Activated CD4-positive, CD25-positive, alpha-beta regulatory T cell treated with anti-CD3 and anti-CD28 coated beads, Interleukin-2, amount 50 U/mL, for 24 hours (primary cell): ENCODE results near the gene PPP1R10.
"Not testable (repeated sequence)": the region's sequence is repeated elsewhere in the genome, so short reads cannot be mapped to it uniquely, and the experiment has no call there.

Experiments used
- ATAC-seq, 2 donors: fragments of 150-1000 bp; cut with Tn5 transposase; one replicate each; pipeline ENCODE4 v1.10.0; 2021; ENCODE audit warnings: mild to moderate bottlenecking in 1 of 2, moderate library complexity in 1 of 2

Gene PPP1R10

DNA sequence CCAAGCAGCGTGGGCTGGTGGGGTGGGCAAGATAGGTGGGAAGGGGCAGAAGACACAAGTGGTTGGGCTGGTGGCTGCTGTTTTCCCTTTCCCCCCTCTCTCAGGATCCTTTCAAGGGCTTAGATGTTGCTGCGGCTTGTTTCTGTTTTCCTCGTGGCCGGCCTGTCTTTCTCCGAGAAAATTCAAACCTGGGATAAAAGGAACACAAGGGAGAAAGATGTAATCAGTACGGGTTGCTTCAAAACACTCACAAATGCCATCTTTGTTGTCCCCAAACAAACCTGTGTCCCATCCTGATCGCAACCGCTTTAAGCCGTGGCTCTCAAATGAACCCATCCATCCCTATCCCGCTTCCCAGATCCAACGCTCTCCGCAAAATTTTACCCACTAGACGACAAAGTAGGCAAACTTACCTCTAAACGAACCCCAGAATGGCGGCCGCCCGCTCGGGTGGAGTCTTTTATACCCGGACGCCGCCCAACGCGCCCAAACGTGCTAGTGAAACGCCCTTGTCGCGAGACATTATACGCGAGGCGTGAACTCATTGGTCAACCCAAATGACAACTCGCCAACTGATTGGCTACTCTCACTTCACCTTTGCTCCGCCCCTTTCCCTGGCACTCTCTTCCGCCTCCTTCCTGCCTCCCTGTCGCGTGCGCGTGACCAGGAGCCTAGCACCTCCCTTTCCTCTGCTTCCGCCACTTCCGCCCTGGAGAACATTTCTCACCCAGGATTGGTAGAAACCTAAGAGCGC lies at the start of gene PPP1R10:
Gene PPP1R10 (minus strand): TSS at position 433 of the 754 bp plus-strand sequence. CDS start 7,299 bp downstream, outside the sequence.
- ATAC-seq = peak; percentile 74 to 80

DNA sequence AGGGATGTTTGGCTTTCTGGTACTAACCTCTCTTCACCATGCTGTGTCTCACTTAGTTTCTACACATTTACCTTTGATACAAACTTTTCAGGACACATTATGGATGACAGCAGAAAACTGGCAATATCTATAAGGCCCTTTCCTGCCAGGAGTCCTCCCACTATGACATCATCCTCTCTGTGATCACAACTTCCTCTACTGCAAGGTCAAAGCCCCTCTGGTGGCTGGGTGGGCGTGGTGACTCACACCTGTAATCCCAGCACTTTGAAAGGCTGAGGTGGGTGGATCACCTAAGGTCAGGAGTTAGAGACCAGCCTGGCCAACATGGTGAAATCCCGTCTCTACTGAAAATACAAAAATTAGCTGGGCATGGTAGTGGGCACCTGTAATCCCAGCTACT lies 49.3 kb upstream of the PPP1R10 start:
- ATAC-seq = peak; percentile 48 to 56

DNA sequence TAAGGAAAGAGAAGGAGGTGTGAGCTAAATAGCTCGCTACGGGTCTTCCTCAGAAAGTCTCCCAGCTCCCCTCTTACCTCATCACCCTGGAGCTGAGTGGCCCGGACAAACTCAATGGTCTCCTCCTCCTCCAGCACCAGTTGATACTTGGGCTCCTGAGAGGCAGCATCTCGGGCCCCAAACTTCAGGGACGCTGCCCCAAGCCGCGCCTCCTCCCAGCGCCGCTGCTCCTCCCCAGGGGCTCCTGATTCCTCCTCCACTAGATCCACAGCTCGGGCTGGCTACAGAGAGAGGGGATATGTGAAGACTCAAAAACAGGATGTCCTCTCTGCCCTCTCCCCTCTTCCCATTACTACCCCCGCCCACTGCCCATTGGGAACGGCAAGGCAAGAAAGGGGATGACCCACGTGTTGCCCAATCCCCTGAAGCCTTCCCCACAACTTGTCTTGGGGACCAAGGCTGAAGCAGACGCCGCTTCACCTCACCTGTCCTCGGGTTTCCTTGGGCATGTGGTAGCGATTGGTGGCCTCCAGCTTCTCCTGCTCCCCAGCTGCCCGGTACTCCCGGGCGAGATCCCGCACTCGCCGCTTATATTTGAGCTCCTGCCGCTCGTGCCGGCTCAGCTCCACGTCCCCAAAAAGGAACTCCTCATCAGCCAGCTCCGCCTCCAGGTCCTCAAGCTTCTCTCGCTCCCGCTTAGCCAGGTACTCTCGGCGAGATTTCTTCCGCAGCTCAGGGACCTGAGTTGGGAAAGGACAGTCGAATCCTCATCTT lies 48.1 kb upstream of the PPP1R10 start:
- ATAC-seq = no peak

DNA sequence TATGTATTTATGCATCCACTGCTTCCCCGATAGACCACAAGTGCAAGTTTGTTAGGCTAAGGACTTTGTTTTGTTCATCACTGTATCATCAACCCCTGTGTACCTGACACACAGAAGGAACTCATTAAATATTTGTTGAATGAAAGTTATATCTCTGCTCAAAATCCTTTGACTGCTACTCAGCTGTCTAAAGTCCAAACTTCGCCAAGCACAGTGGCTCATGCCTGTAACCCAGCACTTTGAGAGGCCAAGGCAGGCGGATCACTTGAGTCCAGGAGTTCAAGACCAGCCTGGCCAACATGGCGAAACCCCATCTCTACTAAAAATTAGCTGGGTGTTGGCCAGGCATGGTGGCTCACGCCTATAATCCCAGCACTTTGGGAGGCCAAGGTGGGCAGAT lies 40.9 kb upstream of the PPP1R10 start:
- ATAC-seq = not testable (repeated sequence)

DNA sequence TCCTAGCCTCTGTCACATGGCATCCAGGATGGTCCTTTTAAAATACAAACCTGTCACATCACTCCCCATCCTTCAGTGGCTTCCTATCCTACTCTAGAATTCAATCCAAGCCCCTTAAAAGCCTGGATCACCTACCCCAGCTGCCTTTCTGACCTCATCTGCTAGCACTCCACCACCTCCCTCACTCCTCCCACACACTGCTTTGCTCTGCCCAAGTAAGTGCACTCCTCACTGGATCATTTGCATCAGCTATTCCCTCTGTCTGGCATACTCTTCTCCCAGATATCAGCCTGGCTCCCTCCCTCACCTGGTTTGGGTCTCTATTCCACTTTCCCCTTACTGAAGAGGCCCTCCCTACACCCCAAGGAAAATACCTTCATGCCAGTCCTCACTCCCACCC lies 40.4 kb upstream of the PPP1R10 start:
- ATAC-seq = no peak

DNA sequence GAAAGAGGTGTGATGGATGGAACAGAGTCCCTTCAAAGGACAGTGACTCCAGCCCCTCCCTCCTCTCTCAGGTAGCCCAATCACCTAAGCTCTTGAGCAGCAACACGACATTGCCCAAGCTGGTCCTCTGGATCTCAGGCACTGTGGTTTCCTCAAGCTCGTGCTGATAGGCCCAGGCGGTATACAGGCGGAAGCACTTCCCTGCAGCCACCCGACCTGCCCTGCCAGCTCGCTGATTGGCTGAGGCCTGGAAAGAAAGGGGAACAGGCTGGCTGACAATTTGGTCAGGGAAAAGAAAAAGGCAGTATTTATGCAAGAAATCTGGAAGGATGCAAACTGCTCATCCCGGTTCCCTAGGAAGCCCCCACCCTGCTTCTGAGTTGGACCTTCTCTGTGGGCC lies 39.5 kb upstream of the PPP1R10 start:
- no peak for ATAC-seq

DNA sequence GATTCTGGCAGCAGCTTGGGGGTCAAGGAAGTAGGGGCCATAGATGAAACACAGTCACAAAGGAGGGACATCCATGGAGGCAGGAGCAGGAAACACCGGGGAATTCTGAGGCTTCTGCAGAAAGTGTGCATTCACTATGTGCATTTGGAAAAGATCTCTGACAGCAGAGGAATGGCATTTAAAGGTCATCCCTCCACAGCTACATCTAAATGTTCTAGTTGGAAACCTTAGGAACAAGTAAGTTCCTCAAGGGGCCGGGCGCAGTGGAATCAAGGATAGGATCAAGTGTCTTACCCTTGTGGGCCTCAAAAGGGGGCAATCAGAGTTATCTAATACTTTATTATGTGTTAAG lies 38.7 kb upstream of the PPP1R10 start:
- no peak for ATAC-seq

DNA sequence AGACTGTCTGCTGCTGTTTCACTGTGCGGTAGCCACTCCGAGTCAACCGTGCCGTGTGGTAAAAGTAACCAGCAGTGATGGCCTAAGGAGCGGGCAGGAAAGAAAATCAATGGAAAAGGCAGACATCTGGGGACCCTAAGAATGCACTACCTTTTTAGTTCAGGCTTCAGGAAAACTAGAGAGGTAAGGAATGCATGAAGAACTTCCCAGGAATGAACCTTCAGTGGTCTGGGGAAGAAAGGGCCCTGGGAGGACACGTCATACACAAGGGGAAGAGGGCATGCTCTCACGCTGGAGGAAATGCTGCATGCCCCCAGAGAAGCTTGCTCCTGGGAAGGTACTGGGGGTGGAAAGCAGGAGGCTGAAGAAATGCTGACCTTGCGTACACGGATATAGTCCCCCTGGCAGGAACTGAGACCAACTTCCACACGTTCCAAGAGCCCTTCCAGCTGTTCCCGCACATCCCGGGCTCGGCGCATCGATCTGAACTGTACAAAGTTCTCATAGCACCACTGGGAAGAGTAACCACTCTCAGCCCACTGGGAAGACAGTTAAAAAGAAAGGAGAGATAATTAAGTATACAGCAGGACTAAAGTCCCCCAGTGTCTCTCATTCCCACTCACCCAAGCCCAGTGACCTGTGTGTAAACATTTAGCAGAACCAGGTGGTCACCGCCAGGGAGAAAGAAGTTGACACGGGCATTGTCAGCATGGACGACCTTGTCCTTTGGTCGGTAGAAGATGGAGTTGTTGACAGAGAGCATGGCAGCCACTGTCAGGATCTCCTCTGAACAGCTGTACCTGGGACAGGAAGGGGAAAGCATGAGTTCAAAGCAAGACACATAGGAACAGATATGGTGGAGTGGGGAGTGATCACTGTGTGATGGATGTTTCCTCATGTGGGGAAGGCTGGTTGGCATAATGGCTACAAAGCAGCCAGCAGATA lies 38.0 kb upstream of the PPP1R10 start:
- no peak for ATAC-seq

DNA sequence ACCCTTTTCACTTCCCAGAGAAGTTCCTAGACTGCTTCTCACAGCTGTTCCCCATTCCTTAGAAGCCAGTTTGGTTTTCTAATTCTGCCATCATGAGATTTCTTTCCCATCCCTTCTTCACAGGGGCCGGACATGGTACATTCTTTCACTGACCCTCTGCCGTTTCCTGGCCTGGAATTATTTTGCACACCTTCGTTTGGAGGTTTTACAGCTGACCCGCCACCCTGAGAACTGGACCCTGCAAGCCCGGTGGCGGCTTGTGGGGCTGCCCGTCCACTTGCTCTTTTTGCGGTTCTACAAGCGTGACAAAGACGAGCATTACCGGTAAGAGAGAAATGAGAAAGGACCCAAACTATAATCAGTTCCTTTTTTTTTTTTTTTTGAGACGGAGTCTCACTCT lies 34.1 kb upstream of the PPP1R10 start:
- no peak for ATAC-seq

DNA sequence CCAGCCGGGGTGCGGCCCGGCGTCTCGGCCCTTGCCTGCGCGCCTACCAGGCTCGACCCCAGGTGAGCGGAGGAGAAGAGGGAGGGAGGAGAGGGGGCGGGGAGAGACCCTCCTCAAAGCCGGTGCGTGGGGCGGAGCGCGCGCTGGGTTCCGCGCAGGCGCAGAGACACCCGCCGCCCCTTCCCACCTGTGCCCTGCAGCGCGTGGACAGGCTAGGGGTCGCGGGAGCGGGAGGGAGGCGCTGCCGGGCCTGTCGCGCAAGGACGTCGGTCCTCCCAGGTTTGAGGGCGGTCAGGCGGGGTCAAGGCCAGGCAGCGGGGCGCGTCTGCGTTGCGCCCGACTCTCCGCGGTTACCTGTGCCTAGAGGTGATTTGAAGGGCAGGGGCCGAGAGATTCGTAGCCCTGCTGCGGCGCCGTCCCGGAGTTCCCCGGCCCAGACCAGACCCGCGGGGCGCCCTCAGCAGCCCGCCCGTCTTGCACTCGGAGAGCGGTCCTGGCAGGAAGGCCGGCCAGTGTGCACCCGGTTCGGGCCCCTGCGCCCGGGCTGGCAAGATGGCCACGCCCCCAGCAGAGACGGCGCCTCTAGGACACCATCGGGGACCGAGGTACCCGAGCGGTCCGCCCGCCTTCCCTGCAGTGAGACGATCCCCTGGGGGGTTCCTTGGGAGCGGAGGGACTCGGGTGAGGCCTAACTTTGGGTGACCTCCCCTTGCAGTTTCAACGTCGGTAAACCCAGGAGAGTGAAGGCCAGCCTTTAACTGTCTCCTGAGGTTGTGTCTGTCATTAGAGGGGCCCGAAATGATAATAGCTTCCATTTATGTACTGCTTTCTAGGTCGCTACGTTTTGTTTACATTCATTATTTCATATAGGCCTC lies 30.4 kb upstream of the PPP1R10 start:
- peak; percentile 74 to 77 for ATAC-seq

DNA sequence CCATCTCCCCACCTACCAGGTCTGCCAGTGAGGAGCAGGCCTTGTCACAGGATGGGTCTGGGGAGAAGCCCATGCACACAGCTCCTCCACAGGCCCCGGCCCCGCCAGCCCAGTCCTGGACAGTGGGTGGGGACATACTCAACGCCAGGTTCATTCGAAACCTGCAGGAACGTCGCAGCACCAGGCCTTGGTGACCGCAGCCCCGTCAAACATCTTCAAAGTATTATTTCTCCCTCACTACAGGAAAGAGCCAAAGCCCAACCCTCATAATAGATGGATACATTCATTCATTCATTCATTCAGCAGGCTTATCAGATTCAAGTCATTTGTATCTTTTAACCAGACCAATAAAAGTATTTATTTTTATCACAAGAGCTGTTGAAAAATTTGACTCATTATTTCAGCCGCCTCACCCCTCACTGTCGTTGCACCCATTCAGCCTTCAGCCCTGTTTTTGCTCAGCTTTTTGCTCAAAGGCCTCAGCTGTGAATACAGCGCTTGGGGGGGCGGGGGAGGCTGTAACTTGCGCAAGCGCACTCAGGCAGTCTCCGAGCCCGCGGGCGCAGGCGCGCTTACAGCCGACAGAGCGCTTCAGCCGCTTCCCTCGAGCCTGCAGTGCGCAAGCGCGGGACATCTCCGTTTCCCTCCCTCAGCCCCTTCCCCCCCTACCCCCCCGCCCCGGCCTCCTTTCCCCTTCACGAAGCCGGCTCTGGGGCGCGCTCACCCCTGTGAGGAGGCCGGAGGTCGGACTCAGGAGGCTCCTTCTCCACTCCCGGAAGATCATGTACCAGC lies 29.6 kb upstream of the PPP1R10 start, which contains the start of gene C6orf136:
Gene C6orf136 (plus strand): TSS at position 684 of the 792 bp plus-strand sequence. CDS start 99 bp downstream, at position 783.
- ATAC-seq = peak; percentile 72 to 75

DNA sequence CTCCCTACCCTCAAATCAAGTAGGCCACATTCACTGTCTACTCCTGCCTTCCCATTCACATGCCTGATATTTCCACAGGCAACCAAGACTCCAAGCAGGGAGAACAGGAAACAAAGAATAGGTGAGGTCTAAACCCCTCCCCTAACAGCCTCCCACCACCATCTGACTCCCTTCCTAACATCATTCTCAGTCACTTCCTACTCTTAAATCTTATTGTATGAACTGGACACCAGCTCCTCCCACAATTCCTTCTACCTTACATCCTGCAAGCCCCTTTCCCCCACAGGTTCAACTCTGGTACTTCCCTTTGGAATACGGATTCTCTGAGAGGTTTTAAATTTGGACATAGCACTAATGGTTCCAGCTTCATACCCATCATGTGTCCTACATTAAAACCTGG lies 28.9 kb upstream of the PPP1R10 start:
- no peak for ATAC-seq

DNA sequence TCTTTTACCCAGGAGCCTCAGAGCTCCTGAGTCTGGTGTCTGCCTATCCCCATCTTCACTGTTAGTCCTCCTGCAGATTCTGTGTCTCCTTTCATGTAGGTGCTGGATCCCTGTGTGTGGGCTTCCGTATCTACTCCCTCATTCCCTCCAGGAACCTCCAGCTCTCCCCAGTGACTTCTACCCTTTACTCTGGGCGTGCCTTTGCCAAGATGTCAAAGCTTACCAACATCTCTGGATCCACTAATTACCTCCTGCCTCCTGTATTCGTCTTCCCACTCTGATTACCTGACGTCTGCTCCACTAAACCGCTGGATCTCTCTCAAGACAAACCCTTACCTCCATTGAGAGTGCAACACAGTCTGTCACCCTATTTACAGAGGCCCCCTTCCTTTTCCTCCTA lies 27.7 kb upstream of the PPP1R10 start:
- no peak for ATAC-seq

DNA sequence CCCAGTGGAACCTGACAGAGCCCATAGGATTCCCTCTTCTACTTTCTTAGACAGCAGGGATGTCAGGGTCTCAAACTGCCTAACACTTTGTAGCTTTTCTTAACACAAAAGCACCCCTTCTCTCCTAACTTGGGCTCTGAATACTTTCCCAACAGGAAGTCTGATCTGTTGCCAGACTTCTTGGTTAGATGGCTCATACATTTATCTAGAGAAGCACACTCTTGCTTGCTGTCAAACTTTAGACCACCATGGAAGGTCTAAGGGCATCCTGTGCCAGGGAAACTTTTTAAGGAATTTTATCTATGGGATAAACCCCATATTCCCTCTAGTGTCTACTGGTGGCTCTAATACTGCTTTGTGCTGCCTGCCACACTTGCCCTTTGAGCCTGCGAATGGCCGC lies 26.6 kb upstream of the PPP1R10 start:
- ATAC-seq = no peak

DNA sequence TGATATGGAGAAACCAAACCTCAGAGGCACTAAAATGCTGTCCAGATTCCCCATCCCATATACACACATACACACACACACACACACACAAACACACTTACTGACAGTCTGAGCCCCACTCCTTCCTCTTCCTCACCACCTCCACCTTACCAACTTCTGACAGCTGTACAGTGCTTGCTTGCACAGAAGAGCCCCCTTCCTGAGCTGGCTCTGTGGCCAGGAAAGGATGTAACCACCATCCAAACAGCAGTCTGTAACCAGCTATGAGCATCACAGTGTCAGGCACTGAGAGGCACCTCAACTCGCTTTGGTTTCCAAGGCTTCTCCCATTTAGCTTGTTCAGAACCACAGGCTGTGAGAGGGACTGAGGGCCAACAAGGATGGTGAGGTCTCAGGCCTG lies 24.0 kb upstream of the PPP1R10 start:
- no peak for ATAC-seq

DNA sequence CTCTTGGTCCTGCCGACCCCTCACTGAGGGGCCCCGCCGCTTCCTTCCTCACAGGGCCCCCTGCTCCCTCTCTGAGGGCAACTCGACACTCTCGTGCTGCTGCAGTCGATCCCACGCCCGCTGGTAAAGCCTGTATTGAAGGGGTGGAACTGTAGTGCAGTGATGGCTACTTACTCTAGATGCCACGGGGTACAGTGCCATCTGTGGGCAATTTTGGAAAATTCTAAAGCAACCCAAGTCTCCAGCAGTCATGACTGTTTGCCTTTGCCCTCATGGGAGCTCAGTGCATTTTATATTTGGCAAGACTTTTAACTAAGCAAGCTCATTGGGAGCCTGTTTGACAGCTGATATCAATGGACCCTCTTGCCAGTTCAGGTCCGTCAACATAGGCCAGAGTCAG lies 23.4 kb upstream of the PPP1R10 start:
- ATAC-seq = no peak

DNA sequence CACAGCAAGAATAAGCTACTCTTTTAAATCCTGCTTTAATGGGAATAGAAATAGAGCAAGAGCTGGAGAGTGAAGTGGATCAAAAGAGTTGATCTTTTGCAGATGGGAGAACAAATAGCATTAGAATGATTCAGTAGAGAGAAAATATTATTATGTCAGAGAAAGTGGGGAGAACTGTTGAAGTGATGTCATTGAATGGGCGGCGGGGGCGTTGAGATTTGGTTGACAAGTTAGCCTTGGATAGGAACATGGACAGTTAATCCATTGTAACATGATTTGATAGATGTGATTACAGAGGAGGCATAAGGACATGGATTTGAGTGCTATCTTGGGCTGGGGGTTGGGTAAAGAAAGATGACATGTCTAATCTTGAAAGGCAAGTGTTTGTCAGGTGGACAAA lies 18.8 kb upstream of the PPP1R10 start:
- no peak for ATAC-seq

DNA sequence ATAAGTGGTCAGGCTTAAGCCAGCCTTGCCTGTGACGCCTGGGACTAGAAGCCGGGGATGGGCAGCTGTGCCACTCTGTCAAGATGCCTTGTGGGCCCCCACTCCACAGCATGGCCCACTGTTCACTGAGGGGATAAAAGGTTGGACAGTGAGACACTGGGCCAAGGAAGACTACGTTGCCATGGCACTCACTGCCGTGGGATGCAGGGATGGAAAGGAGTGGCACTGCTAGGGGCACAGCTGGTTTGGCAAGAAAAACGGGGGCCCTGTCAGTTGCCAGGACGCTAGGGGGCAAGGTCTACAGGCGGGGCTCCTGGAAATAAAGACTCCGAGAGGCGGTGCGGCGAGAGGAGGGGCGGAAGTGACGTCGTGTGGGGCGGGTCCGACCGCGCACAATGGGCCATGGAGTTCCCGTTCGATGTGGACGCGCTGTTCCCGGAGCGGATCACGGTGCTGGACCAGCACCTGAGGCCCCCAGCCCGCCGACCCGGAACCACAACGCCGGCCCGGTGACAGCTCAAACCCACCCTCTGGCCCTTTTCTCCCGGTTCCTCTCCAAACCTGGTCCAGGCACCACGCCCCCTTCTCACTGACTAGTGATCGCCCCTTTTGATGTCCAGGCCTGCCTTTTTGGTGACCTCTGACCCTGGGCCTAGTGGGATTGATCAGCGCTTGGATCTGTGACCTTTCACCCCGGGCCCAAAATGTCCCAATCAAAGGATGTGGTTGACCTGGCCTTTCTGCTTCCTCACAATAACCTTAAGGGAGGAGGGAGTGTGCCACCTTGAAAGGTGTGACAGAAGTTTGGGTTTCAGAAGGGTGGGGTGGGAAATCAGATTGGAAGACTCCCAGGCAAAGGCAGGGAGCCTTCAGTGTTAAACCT lies 9.7 kb upstream of the PPP1R10 start, which contains the start of gene ATAT1:
Gene ATAT1 (plus strand): TSS at position 391 of the 883 bp plus-strand sequence.
- peak; percentile 96 to 99 for ATAC-seq

DNA sequence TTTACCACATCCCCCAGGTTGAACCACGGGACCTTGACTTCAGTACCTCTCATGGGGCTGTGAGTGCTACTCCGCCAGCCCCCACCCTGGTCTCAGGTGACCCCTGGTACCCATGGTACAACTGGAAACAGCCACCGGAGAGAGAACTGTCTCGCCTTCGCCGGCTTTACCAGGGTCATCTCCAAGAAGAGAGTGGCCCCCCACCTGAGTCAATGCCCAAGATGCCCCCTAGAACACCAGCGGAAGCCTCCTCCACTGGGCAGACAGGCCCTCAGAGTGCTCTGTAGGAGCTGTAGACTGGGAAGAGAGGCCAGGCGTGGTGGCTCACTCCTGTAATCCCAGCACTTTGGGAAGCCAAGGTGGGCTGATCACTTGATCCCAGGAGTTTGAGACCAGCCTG lies 8.5 kb upstream of the PPP1R10 start:
- no peak for ATAC-seq

DNA sequence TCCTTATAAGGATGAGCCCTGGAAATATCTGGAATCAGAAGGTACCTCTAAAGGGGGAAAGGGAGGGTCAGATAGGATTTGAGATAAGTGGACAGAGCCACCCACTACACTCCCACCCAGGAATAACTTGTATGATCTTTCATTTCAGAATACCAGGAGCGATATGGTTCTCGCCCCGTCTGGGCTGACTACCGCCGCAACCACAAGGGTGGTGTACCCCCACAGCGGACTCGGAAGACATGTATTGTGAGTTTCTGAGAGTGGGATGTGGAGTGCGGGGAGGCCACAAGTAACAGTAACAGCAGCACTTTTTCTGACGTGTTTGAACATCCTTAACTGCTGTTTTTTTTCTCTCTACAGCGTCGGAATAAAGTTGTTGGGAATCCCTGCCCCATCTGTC lies 2.5 kb upstream of the PPP1R10 start:
- ATAC-seq = no peak
